Measurements from ENCODE around the gene PLD4.

- no peak for TF ChIP-seq EZH2 (IDR thresholded peaks at IDR 0.05)
- TF ChIP-seq POLR2AphosphoS5 (IDR thresholded peaks at IDR 0.05; ENCODE audit: borderline replicate concordance, low read depth, low read length) = no peak
- TF ChIP-seq FOXP2 (optimal IDR thresholded peaks at IDR 0.05; ENCODE audit: control extremely low read depth, extremely low read length, insufficient read depth) = no peak
These were observed 16.0 kb downstream of the PLD4 start for GRCh38 chr14:104940526-104941150.

Data from SK-N-MC (cell line).